GM21390 (cell line): ENCODE measurements around the gene HERPUD1.

Source experiments
- ATAC-seq: cut with Tn5 transposase; IDR thresholded peaks from one replicate; pipeline ENCODE4 v1.9.1; 2021; ENCODE audit not compliant: unreplicated experiment

The HERPUD1 gene

DNA sequence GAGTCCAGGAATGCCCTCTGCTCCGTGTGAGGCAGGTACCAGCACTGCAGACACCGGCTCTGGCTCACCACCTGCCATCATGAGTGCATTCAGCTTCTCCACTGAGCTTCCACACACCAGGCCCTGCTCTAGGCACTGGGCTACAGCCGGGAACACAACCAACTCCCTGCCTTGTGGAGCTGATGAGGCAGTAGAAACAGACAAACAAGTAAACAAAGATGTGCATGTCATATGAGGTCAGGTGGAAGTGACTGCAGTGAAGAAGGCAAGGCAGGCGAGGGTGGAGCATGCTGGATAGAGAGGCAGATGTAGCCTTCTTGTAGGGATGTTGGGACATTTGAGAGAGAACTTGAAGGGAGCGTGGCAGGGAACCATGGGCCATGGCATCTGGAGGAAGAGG, 62.4 kb downstream of the HERPUD1 start:
- no peak for ATAC-seq
